ENCODE data around the gene TH. TPM values are rescaled to one million over a fixed set of nuclear protein-coding genes. Genes with fewer than 3 reads are reported as not detected.

TH gene
- total RNA-seq, 2 experiments from 2014 or later = not detected

- H3K36me3 Mint-ChIP-seq = no peaks in the 10 kb centered on the region
- H3K9me3 Mint-ChIP-seq = no peaks in the 10 kb centered on the region
- peaks cover 28% of the 10 kb centered on the region for H3K4me1 Mint-ChIP-seq
- H3K27me3 Mint-ChIP-seq = peaks cover 80% of the 10 kb centered on the region
- DNase-seq = no peak
- no peak overlapping the region for H3K4me3 Mint-ChIP-seq
- H3K27ac Mint-ChIP-seq = no peak overlapping the region
These were observed 31.8 kb downstream of the TH start for GRCh38 chr11:2139621-2140337.

GRCh38 chr11:2139123-2139521 is 32.5 kb downstream of the TH start, which contains the start of gene IGF2:
Gene IGF2 (minus strand): TSS chr11:2139389. CDS start chr11:2135523, 3,866 bp downstream.
- DNase-seq = no peak
- H3K4me3 Mint-ChIP-seq = peak within 1 kb of the TSS; percentile 63
- peaks cover 26% of the 10 kb centered on the region for H3K4me1 Mint-ChIP-seq
- H3K27me3 Mint-ChIP-seq = peaks cover 74% of the 10 kb centered on the region
- no peaks in the 10 kb centered on the region for H3K9me3 Mint-ChIP-seq
- H3K36me3 Mint-ChIP-seq = no peaks in the 10 kb centered on the region
- no peak within 1 kb of the TSS for H3K27ac Mint-ChIP-seq

- no peaks in the 10 kb centered on the region for H3K36me3 Mint-ChIP-seq
- H3K4me3 Mint-ChIP-seq = peak overlapping the region; percentile 63
- H3K9me3 Mint-ChIP-seq = no peaks in the 10 kb centered on the region
These were observed 33.0 kb downstream of the TH start for GRCh38 chr11:2138431-2139122.

GRCh38 chr11:2138068-2138430 is 33.6 kb downstream of the TH start:
- no peak for DNase-seq
- no peaks in the 10 kb centered on the region for H3K9me3 Mint-ChIP-seq
- no peak overlapping the region for H3K27ac Mint-ChIP-seq
- H3K4me3 Mint-ChIP-seq = peak overlapping the region; percentile 63
- H3K4me1 Mint-ChIP-seq = peaks cover 20% of the 10 kb centered on the region
- H3K36me3 Mint-ChIP-seq = no peaks in the 10 kb centered on the region
- H3K27me3 Mint-ChIP-seq = peaks cover 78% of the 10 kb centered on the region

More at GRCh38 chr11:2138431-2139122, 33.0 kb downstream of the TH start:
- Mint-ChIP-seq H3K27me3 (peaks cover 76% of the 10 kb centered on the region), H3K27ac (no peak overlapping the region), H3K4me1 (peaks cover 25% of the 10 kb centered on the region)
- no peak for DNase-seq

GRCh38 chr11:2137202-2138067 is 34.2 kb downstream of the TH start:
- Mint-ChIP-seq H3K9me3 (no peaks in the 10 kb centered on the region), H3K27me3 (peaks cover 78% of the 10 kb centered on the region), H3K36me3 (no peaks in the 10 kb centered on the region), H3K27ac (no peak overlapping the region), H3K4me3 (no peak overlapping the region), H3K4me1 (peaks cover 14% of the 10 kb centered on the region)
- DNase-seq = no peak

- DNase-seq = no peak
- peaks cover 8% of the 10 kb centered on the region for H3K4me1 Mint-ChIP-seq
- H3K27me3 Mint-ChIP-seq = peaks cover 78% of the 10 kb centered on the region
- H3K4me3 Mint-ChIP-seq = no peak overlapping the region
- H3K36me3 Mint-ChIP-seq = no peaks in the 10 kb centered on the region
- H3K9me3 Mint-ChIP-seq = no peaks in the 10 kb centered on the region
- H3K27ac Mint-ChIP-seq = no peak overlapping the region
These were observed 34.7 kb downstream of the TH start for GRCh38 chr11:2136952-2137201.

- Mint-ChIP-seq H3K4me1 (peaks cover 6% of the 10 kb centered on the region), H3K9me3 (no peaks in the 10 kb centered on the region), H3K4me3 (no peak overlapping the region), H3K27me3 (peaks cover 77% of the 10 kb centered on the region), H3K27ac (no peak overlapping the region), H3K36me3 (no peaks in the 10 kb centered on the region)
- DNase-seq = no peak
These were observed 35.2 kb downstream of the TH start for GRCh38 chr11:2136209-2136951.

- no peaks in the 10 kb centered on the region for H3K9me3 Mint-ChIP-seq
- H3K27me3 Mint-ChIP-seq = peaks cover 77% of the 10 kb centered on the region
- peaks cover 4% of the 10 kb centered on the region for H3K4me1 Mint-ChIP-seq
- H3K27ac Mint-ChIP-seq = no peak overlapping the region
- H3K4me3 Mint-ChIP-seq = no peak overlapping the region
- H3K36me3 Mint-ChIP-seq = no peaks in the 10 kb centered on the region
- no peak for DNase-seq
These were observed 35.9 kb downstream of the TH start for GRCh38 chr11:2135648-2136201.

- no peaks in the 10 kb centered on the region for H3K36me3 Mint-ChIP-seq
- peaks cover 71% of the 10 kb centered on the region for H3K27me3 Mint-ChIP-seq
- no peak for DNase-seq
- H3K9me3 Mint-ChIP-seq = no peaks in the 10 kb centered on the region
- peaks cover 3% of the 10 kb centered on the region for H3K4me1 Mint-ChIP-seq
- H3K27ac Mint-ChIP-seq = no peak overlapping the region
- H3K4me3 Mint-ChIP-seq = no peak overlapping the region
These were observed 36.5 kb downstream of the TH start for GRCh38 chr11:2135018-2135569.

GRCh38 chr11:2134022-2135010 is 37.3 kb downstream of the TH start:
- DNase-seq = no peak
- Mint-ChIP-seq H3K27me3 (peaks cover 72% of the 10 kb centered on the region), H3K36me3 (no peaks in the 10 kb centered on the region), H3K4me1 (peaks cover 2% of the 10 kb centered on the region), H3K9me3 (no peaks in the 10 kb centered on the region), H3K27ac (no peak overlapping the region), H3K4me3 (no peak overlapping the region)

- Mint-ChIP-seq H3K9me3 (no peaks in the 10 kb centered on the region), H3K27me3 (peaks cover 74% of the 10 kb centered on the region), H3K36me3 (no peaks in the 10 kb centered on the region), H3K27ac (no peak overlapping the region), H3K4me1 (peaks cover 2% of the 10 kb centered on the region), H3K4me3 (no peak overlapping the region)
- no peak for DNase-seq
These were observed 38.2 kb downstream of the TH start for GRCh38 chr11:2133241-2134021.

- DNase-seq = no peak
- no peaks in the 10 kb centered on the region for H3K4me1 Mint-ChIP-seq
- peaks cover 70% of the 10 kb centered on the region for H3K27me3 Mint-ChIP-seq
- H3K27ac Mint-ChIP-seq = no peak overlapping the region
- H3K4me3 Mint-ChIP-seq = no peak overlapping the region
- no peaks in the 10 kb centered on the region for H3K36me3 Mint-ChIP-seq
- no peaks in the 10 kb centered on the region for H3K9me3 Mint-ChIP-seq
These were observed 38.8 kb downstream of the TH start for GRCh38 chr11:2132874-2133240.

- no peaks in the 10 kb centered on the region for H3K36me3 Mint-ChIP-seq
- peaks cover 67% of the 10 kb centered on the region for H3K27me3 Mint-ChIP-seq
- H3K9me3 Mint-ChIP-seq = no peaks in the 10 kb centered on the region
- no peak for DNase-seq
- no peak overlapping the region for H3K4me3 Mint-ChIP-seq
- H3K4me1 Mint-ChIP-seq = no peaks in the 10 kb centered on the region
- H3K27ac Mint-ChIP-seq = no peak overlapping the region
These were observed 39.4 kb downstream of the TH start for GRCh38 chr11:2132246-2132645.

All from activated naive CD8-positive, alpha-beta T cell treated with anti-CD3 and anti-CD28 coated beads for 36 hours (primary cell).